Measurements from ENCODE around the gene LMAN2L.

GRCh38 chr2:96668771-96669170 is 71.1 kb downstream of the LMAN2L start:
- TF ChIP-seq POLR2A (IDR thresholded peaks at IDR 0.05) (no peak), CTCF (IDR thresholded peaks at IDR 0.05) (no peak)
